CD8-positive, alpha-beta memory T cell (primary cell): ENCODE data around the gene KRT13. TPM values are rescaled to one million over a fixed set of nuclear protein-coding genes. Genes with fewer than 3 reads are reported as not detected.

Source experiments
- CTCF ChIA-PET: fragments of 350-600 bp; sonication (Branson Sonifier 250); formaldehyde crosslinking; loops from one replicate; lab custom pipeline; 2021; ENCODE audit warnings: antibody characterized with exemption; lab: Charles Lee
- POLR2A ChIA-PET: fragments of 350-600 bp; sonication (Branson Sonifier 250); formaldehyde crosslinking; loops from one replicate; lab custom pipeline; 2021; ENCODE audit warnings: antibody characterized with exemption; lab: Charles Lee
- DNase-seq, 5 donors: peaks; one replicate each; pipeline versions ENCODE4 v3.0.0 to v3.0.0-alpha.2; 2020 to 2022; ENCODE audit warnings: mixed read lengths in 1 of 5
- H3K27ac ChIP-seq: one replicate; pipeline ENCODE4 v1.7.0; 2013; ENCODE audit warnings: low read depth, mild to moderate bottlenecking, low read length, moderate library complexity
- H3K27me3 ChIP-seq: 2 replicates; pipeline ENCODE4 v1.7.0; 2013; ENCODE audit warnings: low read length, mild to moderate bottlenecking; ENCODE audit not compliant: insufficient read depth, poor library complexity, severe bottlenecking
- H3K36me3 ChIP-seq: 2 replicates; pipeline ENCODE4 v1.7.0; 2013; ENCODE audit warnings: mild to moderate bottlenecking, low read length, moderate library complexity; ENCODE audit not compliant: insufficient read depth
- H3K4me1 ChIP-seq: 2 replicates; pipeline ENCODE4 v1.7.0; 2013; ENCODE audit warnings: mild to moderate bottlenecking, low read length, moderate library complexity; ENCODE audit not compliant: insufficient read depth
- H3K4me3 ChIP-seq: 2 replicates; pipeline ENCODE4 v1.7.0; 2013; ENCODE audit warnings: mild to moderate bottlenecking, low read length
- H3K9me3 ChIP-seq: 2 replicates; pipeline ENCODE4 v1.7.0; 2013; ENCODE audit warnings: mild to moderate bottlenecking, low read length
- H3K27ac Mint-ChIP-seq, 8 donors: one replicate each; pipeline ENCODE4 v1.8.0; 2020 to 2021; ENCODE audit warnings: mixed read lengths in 8 of 8, mild to moderate bottlenecking in 6 of 8, inconsistent platforms in 3 of 8, moderate library complexity in 3 of 8
- H3K27me3 Mint-ChIP-seq, 2 donors: one replicate each; pipeline ENCODE4 v1.8.0; 2020 to 2021; ENCODE audit warnings: mixed read lengths in 2 of 2, mild to moderate bottlenecking in 1 of 2, moderate library complexity in 1 of 2
- H3K36me3 Mint-ChIP-seq, 3 donors: one replicate each; pipeline ENCODE4 v1.8.0; 2020 to 2021; ENCODE audit warnings: mixed read lengths in 3 of 3, inconsistent platforms in 1 of 3, mild to moderate bottlenecking in 1 of 3
- H3K4me1 Mint-ChIP-seq, 3 donors: one replicate each; pipeline ENCODE4 v1.8.0; 2020 to 2021; ENCODE audit warnings: mixed read lengths in 3 of 3, inconsistent platforms in 1 of 3, mild to moderate bottlenecking in 1 of 3
- H3K4me3 Mint-ChIP-seq, 7 donors: one replicate each; pipeline ENCODE4 v1.8.0; 2020 to 2021; ENCODE audit warnings: mixed read lengths in 7 of 7, mild to moderate bottlenecking in 6 of 7, moderate library complexity in 4 of 7, inconsistent platforms in 2 of 7
- H3K9me3 Mint-ChIP-seq, 5 donors: one replicate each; pipeline ENCODE4 v1.8.0; 2020 to 2022; ENCODE audit warnings: mixed read lengths in 5 of 5, mild to moderate bottlenecking in 3 of 5, moderate library complexity in 2 of 5, inconsistent platforms in 1 of 5
- polyA plus RNA-seq: library from polyadenylated mRNA; unstranded; fragments of 300-500 nt; fragmentation: Illumina TruSeq; gene quantifications from one replicate; pipeline ENCODE4 v1.2.3, GENCODE V29; 2021
- total RNA-seq, 2 experiments: library from RNA; stranded (reverse); gene quantifications; one replicate each; pipeline ENCODE4 v1.2.3, GENCODE V29; 2021

Gene KRT13
- total and polyA plus RNA-seq, 3 experiments from 2014 or later = not detected

DNA sequence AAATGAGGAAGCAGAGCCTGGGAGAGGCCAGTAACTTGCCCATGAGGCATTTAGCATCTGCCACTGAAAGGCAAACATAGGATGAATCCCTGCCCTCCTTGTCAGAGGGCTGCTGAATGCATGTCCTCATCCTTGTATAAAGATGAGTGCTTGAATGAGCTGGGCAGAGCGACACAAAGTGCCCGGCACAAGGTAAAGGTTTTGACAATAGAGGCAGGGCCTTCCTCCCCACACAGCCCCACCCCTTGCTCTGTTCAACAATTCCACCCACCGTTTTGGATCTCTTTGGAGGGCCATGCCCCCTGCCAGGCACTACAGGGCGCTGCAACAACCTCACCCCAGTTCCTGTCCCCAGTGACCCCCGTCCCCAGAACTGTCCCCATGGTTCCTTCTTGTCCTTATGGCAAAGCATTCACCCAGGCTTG lies 24.1 kb upstream of the KRT13 start:
- no peak for DNase-seq
- no peak overlapping the region for H3K27ac Mint-ChIP-seq
- H3K27me3 ChIP-seq = peaks cover 15% of the 10 kb centered on the region
- ChIA-PET POLR2A (no interaction called here), CTCF (no interaction called here)
- peaks cover 4 to 21% (median 8%) of the 10 kb centered on the region in 3 donors for H3K4me1 Mint-ChIP-seq
- no peak overlapping the region for H3K4me3 ChIP-seq
- peak overlapping the region in 1 of 7 donors; percentile 29 for H3K4me3 Mint-ChIP-seq
- H3K9me3 ChIP-seq = no peaks in the 10 kb centered on the region
- H3K9me3 Mint-ChIP-seq = peaks cover 0 to 4% (median 0%) of the 10 kb centered on the region in 5 donors
- H3K36me3 Mint-ChIP-seq = no peaks in the 10 kb centered on the region
- H3K36me3 ChIP-seq = no peaks in the 10 kb centered on the region
- no peaks in the 10 kb centered on the region for H3K4me1 ChIP-seq
- H3K27ac ChIP-seq = peak overlapping the region; percentile 72
- peaks cover 45 to 77% of the 10 kb centered on the region in 2 donors for H3K27me3 Mint-ChIP-seq

DNA sequence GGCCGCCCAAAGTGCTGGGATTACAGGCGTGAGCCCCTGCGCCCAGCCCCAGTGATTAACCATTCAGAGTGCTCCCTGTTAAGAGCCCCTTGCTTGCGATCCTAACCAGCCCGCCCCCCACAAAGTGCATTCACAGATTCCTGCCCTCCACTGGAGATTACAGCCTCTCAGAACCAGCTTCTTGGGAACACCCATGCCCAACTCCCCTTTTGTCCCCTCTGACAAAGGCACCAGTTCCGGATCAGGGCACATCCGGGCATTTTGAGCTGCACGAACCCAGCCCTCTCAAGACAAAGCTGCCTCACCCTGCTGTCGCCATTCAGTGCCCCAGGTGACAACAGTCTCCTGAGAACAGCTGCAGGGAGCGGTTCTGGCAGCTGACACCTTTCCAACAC lies 23.5 kb upstream of the KRT13 start:
- no peaks in the 10 kb centered on the region for H3K36me3 ChIP-seq
- H3K27me3 ChIP-seq = peaks cover 15% of the 10 kb centered on the region
- no peaks in the 10 kb centered on the region for H3K36me3 Mint-ChIP-seq
- H3K27ac Mint-ChIP-seq = no peak overlapping the region
- H3K27me3 Mint-ChIP-seq = peaks cover 44 to 73% of the 10 kb centered on the region in 2 donors
- H3K4me1 Mint-ChIP-seq = peaks cover 4 to 21% (median 8%) of the 10 kb centered on the region in 3 donors
- H3K9me3 Mint-ChIP-seq = peaks cover 0 to 4% (median 0%) of the 10 kb centered on the region in 5 donors
- H3K4me3 Mint-ChIP-seq = peak overlapping the region in 3 of 7 donors; percentile 59 to 65 (median 63)
- ChIA-PET CTCF (no interaction called here), POLR2A (no interaction called here)
- no peaks in the 10 kb centered on the region for H3K4me1 ChIP-seq
- H3K4me3 ChIP-seq = no peak overlapping the region
- no peaks in the 10 kb centered on the region for H3K9me3 ChIP-seq
- H3K27ac ChIP-seq = peak overlapping the region; percentile 72
- DNase-seq = no peak

DNA sequence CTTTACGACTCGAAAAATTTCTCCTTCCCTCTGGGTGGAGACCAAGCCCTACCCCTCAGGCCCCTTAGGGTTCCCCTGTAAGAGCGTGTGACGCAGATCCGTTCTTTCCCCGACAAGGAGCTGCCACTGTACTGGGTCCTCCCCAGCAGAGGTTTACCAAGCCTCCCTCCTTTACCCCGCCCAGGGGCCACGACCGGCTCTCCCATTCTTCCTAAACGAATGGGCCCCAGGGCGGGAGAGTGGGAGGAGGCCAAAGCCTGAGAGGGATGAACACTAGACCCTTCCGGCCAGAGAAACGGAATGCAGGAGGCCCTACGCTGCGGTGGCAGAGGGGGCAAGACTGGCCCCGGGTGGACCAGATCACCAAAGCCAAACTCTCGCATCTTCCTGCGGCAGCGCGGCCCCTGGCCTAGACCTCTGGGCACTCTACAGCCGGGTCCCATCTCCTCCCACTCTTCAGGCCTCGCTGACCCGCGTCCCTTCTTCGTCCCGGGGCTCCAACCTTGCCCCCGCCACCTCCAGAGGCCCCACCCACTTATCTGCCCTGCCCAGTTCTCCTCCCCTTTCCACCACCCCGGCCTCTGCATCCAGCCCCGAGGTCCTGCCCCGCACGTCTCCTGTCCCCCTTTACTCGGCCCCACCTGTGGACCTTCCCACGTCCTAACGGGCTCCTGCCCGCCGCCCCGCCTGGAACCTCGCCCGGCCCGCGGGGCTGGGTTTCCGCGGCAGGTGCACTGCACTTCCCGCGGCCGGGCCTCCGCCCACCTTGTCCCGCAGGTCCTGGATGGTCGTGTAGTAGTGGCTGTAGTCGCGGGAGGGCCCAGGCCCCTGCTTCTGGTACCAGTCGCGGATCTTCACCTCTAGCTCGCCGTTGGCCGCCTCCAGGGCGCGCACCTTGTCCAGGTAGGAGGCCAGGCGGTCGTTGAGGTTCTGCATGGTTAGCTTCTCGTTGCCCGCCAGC lies 21.9 kb upstream of the KRT13 start:
- H3K27me3 Mint-ChIP-seq = peaks cover 45 to 58% of the 10 kb centered on the region in 2 donors
- no peaks in the 10 kb centered on the region for H3K9me3 ChIP-seq

DNA sequence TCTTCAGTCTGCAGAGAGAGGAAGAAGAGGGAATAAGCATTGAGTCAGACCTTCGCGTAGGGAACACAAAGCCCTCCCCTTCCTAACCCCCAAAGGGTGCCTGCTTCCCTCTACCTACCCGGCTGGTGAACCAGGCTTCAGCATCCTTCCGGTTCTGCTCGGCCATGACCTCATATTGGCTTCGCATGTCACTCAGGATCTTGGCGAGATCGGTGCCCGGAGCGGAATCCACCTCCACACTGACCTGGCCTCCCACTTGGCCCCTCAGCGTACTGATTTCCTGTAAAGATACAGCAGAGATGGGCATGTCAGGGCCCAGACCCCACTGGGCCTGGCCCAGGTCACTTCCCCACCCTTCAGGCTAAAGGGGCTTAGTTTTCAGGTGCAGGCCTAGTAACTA lies 18.8 kb upstream of the KRT13 start:
- no peak overlapping the region for H3K27ac ChIP-seq
- Mint-ChIP-seq H3K4me3 (no peak overlapping the region), H3K9me3 (peaks cover 0 to 4% (median 0%) of the 10 kb centered on the region in 5 donors), H3K27ac (no peak overlapping the region), H3K27me3 (peaks cover 30 to 35% of the 10 kb centered on the region in 2 donors), H3K36me3 (no peaks in the 10 kb centered on the region), H3K4me1 (peaks cover 4 to 20% (median 7%) of the 10 kb centered on the region in 3 donors)
- ChIA-PET CTCF (interaction anchor here (0.8 kb wide), 1 partner anchor 124 kb away, joined by 3 read pairs; no protein-coding TSS in a partner anchor), POLR2A (no interaction called here)
- peaks cover 7% of the 10 kb centered on the region for H3K27me3 ChIP-seq
- no peak overlapping the region for H3K4me3 ChIP-seq
- H3K36me3 ChIP-seq = no peaks in the 10 kb centered on the region
- no peaks in the 10 kb centered on the region for H3K9me3 ChIP-seq
- no peak for DNase-seq
- no peaks in the 10 kb centered on the region for H3K4me1 ChIP-seq

More for the DNA sequence above, 21.9 kb upstream of the KRT13 start:
- Mint-ChIP-seq H3K4me3 (peak overlapping the region in 5 of 7 donors; percentile 41 to 64 (median 47)), H3K36me3 (no peaks in the 10 kb centered on the region), H3K27ac (peak overlapping the region in 1 of 8 donors; percentile 24), H3K4me1 (peaks cover 4 to 21% (median 8%) of the 10 kb centered on the region in 3 donors), H3K9me3 (peaks cover 0 to 4% (median 0%) of the 10 kb centered on the region in 5 donors)
- POLR2A ChIA-PET = no interaction called here
- DNase-seq = peak in 1 of 5 donors; percentile 8
- Histone ChIP-seq H3K27ac (peak overlapping the region; percentile 72), H3K27me3 (peaks cover 15% of the 10 kb centered on the region), H3K4me1 (no peaks in the 10 kb centered on the region), H3K4me3 (peak overlapping the region; percentile 22), H3K36me3 (no peaks in the 10 kb centered on the region)
- CTCF ChIA-PET = interaction anchor here (0.6 to 1.4 kb wide), 3 partner anchors 22 to 139 kb away, joined by 3 to 4 read pairs (median 4); no protein-coding TSS in a partner anchor

DNA sequence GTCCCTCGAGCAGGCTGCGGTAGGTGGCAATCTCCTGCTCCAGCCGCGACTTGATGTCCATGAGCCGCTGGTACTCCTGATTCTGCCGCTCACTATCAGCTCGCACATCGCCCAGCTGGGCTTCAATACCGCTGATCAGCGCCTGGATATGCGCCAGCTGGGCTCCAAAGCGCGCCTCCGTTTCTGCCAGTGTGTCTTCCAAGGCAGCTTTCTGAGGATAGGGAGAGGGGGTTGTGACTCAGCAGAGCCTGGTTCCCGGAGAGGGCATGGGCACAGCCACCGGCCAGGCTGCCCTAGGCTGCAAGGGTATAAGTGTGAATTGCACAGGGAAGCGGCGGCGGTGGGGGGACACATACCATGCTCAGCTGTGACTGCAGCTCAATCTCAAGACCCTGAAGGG lies 18.4 kb upstream of the KRT13 start:
- H3K27me3 ChIP-seq = peaks cover 4% of the 10 kb centered on the region
- no peaks in the 10 kb centered on the region for H3K4me1 ChIP-seq
- DNase-seq = no peak
- H3K27ac ChIP-seq = no peak overlapping the region
- H3K9me3 ChIP-seq = no peaks in the 10 kb centered on the region
- H3K36me3 ChIP-seq = no peaks in the 10 kb centered on the region
- ChIA-PET POLR2A (no interaction called here), CTCF (no interaction called here)
- Mint-ChIP-seq H3K27ac (no peak overlapping the region), H3K27me3 (peaks cover 25 to 33% of the 10 kb centered on the region in 2 donors), H3K36me3 (no peaks in the 10 kb centered on the region), H3K9me3 (peaks cover 0 to under 1% (median 0%) of the 10 kb centered on the region in 5 donors), H3K4me1 (peaks cover 4 to 15% (median 4%) of the 10 kb centered on the region in 3 donors), H3K4me3 (no peak overlapping the region)
- H3K4me3 ChIP-seq = no peak overlapping the region

DNA sequence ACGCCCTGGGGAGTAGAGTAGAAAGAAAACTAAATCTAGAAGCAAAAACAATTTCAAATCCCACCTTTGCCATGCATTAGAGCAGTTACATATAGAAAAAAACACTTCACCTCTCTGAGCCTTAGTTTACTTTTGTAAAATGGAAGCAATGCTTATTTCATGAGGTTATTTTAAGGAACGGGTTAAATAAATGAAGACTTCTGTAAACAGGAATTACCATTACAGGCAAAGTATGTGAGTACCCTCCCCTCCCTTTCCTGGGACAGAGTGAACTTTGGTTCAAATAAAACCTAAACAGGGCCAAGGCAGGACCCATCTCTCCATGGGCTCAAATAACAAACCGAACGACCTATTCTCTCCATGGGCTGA lies 17.8 kb upstream of the KRT13 start:
- peaks cover under 1% of the 10 kb centered on the region for H3K27me3 ChIP-seq
- Mint-ChIP-seq H3K27ac (no peak overlapping the region), H3K27me3 (peaks cover 19 to 27% of the 10 kb centered on the region in 2 donors), H3K9me3 (no peaks in the 10 kb centered on the region), H3K36me3 (no peaks in the 10 kb centered on the region), H3K4me1 (peaks cover under 1 to 12% (median 1%) of the 10 kb centered on the region in 3 donors), H3K4me3 (no peak overlapping the region)
- no peaks in the 10 kb centered on the region for H3K9me3 ChIP-seq
- no peak overlapping the region for H3K4me3 ChIP-seq
- no peak for DNase-seq
- no peaks in the 10 kb centered on the region for H3K36me3 ChIP-seq
- POLR2A ChIA-PET = no interaction called here
- no peak overlapping the region for H3K27ac ChIP-seq
- H3K4me1 ChIP-seq = no peaks in the 10 kb centered on the region
- CTCF ChIA-PET = no interaction called here

DNA sequence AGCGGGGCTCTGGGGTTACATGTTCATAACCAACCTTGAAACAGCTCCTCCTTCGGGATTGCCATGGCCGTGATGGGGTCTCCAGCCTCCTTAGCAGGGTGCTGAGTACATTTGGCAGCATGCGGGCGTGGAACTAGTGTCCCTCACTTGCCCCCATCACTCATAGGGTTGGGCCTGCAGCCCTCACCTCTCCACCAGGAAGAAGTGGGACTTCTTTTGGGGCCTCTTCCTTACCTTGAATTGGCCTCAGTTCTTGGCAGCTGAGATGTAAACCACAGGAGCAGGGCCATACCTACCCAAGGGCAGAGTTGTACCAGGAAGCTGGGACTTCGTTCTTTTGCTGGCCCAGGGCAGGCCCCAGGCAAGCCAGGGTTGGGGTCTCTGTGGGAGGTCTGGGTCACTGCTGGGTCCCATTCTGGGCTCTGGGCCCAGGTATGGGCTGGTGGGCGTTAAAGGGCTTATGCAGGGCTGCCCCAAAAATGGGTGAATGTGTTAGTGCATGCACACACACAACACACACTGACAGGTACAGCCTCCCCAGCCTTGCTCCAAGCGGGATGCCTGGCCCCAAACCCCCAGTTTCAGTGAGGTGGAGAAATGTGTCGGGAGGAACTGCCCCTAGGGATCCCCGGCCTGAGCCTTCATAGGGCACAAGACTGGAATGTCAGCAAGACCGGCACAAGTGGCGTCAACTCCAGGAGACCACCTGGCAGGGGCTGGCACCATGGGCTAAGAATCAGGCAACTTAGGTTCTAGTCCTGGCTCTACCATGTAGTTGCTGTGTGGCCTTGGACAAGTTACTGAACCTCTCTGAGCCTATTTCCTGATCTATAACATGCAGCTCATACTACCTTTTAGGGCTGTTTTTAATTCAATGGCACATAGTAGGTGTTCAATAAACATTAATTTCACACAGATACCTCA lies 17.2 kb upstream of the KRT13 start:
- Histone ChIP-seq H3K4me3 (no peak overlapping the region), H3K4me1 (no peaks in the 10 kb centered on the region), H3K9me3 (no peaks in the 10 kb centered on the region), H3K27ac (no peak overlapping the region), H3K36me3 (no peaks in the 10 kb centered on the region), H3K27me3 (no peaks in the 10 kb centered on the region)
- Mint-ChIP-seq H3K4me1 (peaks cover 0 to 6% (median 1%) of the 10 kb centered on the region in 3 donors), H3K27ac (peak overlapping the region in 1 of 8 donors; percentile 38), H3K27me3 (peaks cover 18 to 24% of the 10 kb centered on the region in 2 donors), H3K9me3 (no peaks in the 10 kb centered on the region), H3K36me3 (no peaks in the 10 kb centered on the region), H3K4me3 (no peak overlapping the region)
- no peak for DNase-seq
- ChIA-PET POLR2A (interaction anchor here (0.6 kb wide), 1 partner anchor 119 kb away, joined by 3 read pairs; no protein-coding TSS in a partner anchor), CTCF (interaction anchor here (0.7 to 1.1 kb wide), 2 partner anchors 26 to 27 kb away, joined by 3 read pairs; no protein-coding TSS in a partner anchor)
